IgD-negative memory B cell (primary cell): ENCODE data around the gene ITGA3. TPM values are rescaled to one million over a fixed set of nuclear protein-coding genes. Genes with fewer than 3 reads are reported as not detected.
"Not testable (repeated sequence)": the region's sequence is repeated elsewhere in the genome, so short reads cannot be mapped to it uniquely, and the experiment has no call there.

Experiments
- H3K27ac Mint-ChIP-seq, 3 donors: one replicate each; pipeline ENCODE4 v1.8.0; 2020 to 2022; ENCODE audit warnings: mild to moderate bottlenecking in 3 of 3, mixed read lengths in 3 of 3, moderate library complexity in 1 of 3
- H3K27me3 Mint-ChIP-seq: one replicate; pipeline ENCODE4 v1.8.0; 2021; ENCODE audit warnings: mixed read lengths
- H3K36me3 Mint-ChIP-seq: one replicate; pipeline ENCODE4 v1.8.0; 2020; ENCODE audit warnings: mild to moderate bottlenecking, mixed read lengths
- H3K4me1 Mint-ChIP-seq, 3 donors: one replicate each; pipeline ENCODE4 v1.8.0; 2020 to 2022; ENCODE audit warnings: mixed read lengths in 3 of 3, mild to moderate bottlenecking in 1 of 3
- H3K4me3 Mint-ChIP-seq, 4 donors: one replicate each; pipeline ENCODE4 v1.8.0; 2020 to 2022; ENCODE audit warnings: mild to moderate bottlenecking in 4 of 4, mixed read lengths in 4 of 4, moderate library complexity in 3 of 4
- H3K9me3 Mint-ChIP-seq, 3 donors: one replicate each; pipeline ENCODE4 v1.8.0; 2020 to 2021; ENCODE audit warnings: mixed read lengths in 3 of 3, mild to moderate bottlenecking in 1 of 3
- polyA plus RNA-seq: library from polyadenylated mRNA; unstranded; fragments of 300-500 nt; fragmentation: Illumina TruSeq; gene quantifications from one replicate; pipeline ENCODE4 v1.2.3, GENCODE V29; 2021

The ITGA3 gene
- polyA plus RNA-seq, 1 donor from 2014 or later: 4.0 TPM

DNA sequence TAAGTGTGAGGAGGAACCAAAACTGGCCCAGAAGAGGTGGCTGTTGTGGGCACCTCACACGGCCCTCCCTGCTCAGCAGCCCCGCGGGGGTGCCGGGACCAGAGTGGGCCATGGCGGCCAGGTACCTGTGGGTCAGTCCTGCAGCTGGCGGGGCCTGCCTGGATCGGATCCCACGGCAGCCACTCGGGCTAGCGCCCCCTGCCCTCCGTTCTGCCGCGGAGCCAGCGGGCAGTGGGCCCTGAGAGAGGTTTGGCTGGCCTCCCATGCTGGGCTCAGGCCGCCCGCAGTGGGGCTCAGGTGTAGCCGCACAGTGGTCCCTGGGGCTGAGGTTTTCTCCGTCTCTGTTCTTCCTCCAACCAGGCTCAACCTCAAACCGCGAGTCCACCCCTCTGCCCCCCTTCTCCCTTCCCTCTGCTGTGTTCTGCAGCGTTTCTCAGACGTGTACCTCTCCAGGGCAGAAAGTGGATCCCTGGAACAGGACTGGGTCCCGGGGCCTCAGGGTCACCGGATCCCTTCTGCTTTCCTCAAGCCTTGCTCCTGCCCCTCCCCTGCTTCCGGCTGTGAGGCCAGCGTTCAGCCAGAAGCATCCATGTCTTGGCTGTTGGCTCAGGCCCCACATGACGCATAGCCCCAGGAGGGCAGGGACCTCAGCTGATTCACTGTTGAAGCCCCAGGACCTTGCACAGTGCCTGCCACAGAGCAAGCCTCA lies 28.6 kb upstream of the ITGA3 start:
- Mint-ChIP-seq H3K27ac (no peak overlapping the region), H3K4me3 (peak overlapping the region in 3 of 4 donors; percentile 41 to 83 (median 80)), H3K27me3 (peaks cover 21% of the 10 kb centered on the region), H3K9me3 (no peaks in the 10 kb centered on the region), H3K4me1 (peaks cover 6 to 10% (median 9%) of the 10 kb centered on the region in 3 donors), H3K36me3 (no peaks in the 10 kb centered on the region)

DNA sequence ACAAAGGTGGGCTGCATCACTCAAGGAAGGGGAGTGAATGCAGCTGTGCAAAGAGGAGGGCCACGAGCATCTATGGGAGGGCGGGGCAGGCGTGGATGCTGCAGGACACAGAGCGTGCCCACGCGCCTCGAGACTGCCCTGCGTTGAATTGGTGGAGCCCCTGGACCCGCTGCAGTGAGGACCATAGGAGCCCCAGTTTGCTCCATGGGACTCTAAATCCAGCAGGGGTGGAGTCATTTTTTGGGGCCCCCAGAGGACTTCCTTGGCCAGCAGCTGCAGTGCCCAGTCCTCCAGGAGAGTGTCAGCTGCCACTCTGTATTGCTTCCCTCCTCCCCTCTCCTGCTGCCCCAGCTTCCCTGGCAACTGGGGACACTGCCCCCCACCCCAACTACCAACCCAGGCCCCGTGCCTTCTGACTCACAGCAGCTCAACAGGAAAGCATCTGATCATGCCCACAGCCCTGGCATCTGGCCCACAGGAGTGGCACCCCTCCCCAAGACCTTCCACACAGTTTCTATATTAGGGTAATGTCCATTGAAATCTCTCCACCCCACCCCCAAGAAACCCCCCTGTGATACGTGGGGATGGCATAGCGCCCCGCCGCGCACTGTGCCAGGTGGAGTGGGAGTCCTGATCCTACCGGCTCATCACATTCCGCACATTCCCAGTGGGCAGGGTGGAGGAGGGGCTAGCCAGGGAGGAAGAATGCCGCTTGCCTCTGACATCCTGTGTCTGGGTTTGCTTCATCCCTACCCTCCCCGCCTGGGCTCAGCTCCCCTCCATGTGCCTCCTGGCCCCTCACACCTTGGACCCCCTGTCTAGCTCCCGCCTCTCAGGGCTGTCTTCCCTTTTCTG lies 27.8 kb upstream of the ITGA3 start:
- peaks cover 6 to 10% (median 9%) of the 10 kb centered on the region in 3 donors for H3K4me1 Mint-ChIP-seq
- peak overlapping the region in 2 of 4 donors; percentile 76 to 83 for H3K4me3 Mint-ChIP-seq
- no peaks in the 10 kb centered on the region for H3K36me3 Mint-ChIP-seq
- no peaks in the 10 kb centered on the region for H3K9me3 Mint-ChIP-seq
- no peak overlapping the region for H3K27ac Mint-ChIP-seq
- peaks cover 21% of the 10 kb centered on the region for H3K27me3 Mint-ChIP-seq

DNA sequence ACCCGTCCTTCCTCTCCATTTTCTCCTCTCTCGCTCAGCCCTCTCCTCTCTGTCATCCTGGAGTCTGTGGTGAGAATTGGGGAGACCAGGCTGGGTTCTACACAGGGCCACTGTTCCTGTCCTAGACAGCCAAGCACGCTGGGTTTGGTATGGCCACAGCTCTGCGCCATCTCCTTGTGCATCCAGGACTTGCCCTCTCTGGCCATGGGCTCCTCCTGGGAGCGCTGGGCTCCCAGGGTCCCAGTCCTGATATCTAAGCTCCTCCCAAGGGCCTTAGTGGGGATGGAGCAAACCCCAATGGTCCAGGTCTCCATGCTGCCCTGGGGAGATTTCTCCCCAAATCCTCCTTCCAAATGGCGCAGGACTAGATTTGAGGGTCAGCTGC lies 27.2 kb upstream of the ITGA3 start:
- no peaks in the 10 kb centered on the region for H3K9me3 Mint-ChIP-seq
- H3K4me3 Mint-ChIP-seq: peak overlapping the region in 1 of 4 donors; percentile 76
- H3K36me3 Mint-ChIP-seq: no peaks in the 10 kb centered on the region
- H3K4me1 Mint-ChIP-seq: peaks cover 6 to 10% (median 9%) of the 10 kb centered on the region in 3 donors
- no peak overlapping the region for H3K27ac Mint-ChIP-seq
- peaks cover 21% of the 10 kb centered on the region for H3K27me3 Mint-ChIP-seq

DNA sequence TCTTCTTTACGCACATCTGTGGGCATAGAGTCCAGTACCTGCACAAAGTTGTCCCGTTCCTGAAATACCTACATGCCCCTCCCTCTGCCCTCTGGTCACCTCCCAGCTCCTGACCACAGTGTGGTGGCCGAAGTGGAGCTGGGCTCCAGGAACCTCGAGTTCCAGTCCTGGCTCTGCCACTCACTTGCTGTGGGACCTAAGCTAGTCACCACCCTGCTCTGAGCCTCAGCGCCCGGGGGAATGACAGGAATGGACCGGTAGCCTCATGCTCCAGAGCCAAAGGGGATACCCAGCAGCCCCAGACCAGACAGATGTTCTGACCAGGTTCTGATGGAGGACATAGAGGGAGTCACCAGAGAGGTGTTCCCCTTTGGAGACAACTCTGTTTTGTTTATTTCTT lies 26.7 kb upstream of the ITGA3 start:
- Mint-ChIP-seq H3K9me3 (no peaks in the 10 kb centered on the region), H3K4me3 (no peak overlapping the region), H3K27me3 (peaks cover 21% of the 10 kb centered on the region), H3K27ac (no peak overlapping the region), H3K36me3 (no peaks in the 10 kb centered on the region), H3K4me1 (peaks cover 6 to 10% (median 9%) of the 10 kb centered on the region in 3 donors)

DNA sequence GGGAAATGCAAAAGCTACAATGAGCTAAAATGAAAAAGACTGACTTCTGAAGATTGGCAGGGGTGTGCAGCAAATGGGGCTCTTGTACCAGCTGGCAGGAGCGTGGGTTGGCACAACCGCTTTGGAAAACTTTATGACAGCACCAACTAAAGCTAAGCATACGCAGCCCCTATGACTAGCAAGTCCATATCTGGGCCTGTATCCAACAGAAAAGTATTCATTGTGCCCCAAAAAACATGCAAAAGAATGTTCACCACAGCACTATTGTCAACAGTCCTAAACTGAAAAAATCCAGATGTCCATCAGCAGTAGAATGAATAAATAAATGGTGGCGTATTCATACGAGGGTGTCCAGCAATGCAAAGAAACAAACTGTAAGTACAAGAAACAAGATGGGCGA lies 22.6 kb upstream of the ITGA3 start:
- Mint-ChIP-seq H3K4me3 (no peak overlapping the region), H3K27ac (no peak overlapping the region), H3K36me3 (no peaks in the 10 kb centered on the region), H3K27me3 (peaks cover 10% of the 10 kb centered on the region), H3K4me1 (no peaks in the 10 kb centered on the region), H3K9me3 (no peaks in the 10 kb centered on the region)

DNA sequence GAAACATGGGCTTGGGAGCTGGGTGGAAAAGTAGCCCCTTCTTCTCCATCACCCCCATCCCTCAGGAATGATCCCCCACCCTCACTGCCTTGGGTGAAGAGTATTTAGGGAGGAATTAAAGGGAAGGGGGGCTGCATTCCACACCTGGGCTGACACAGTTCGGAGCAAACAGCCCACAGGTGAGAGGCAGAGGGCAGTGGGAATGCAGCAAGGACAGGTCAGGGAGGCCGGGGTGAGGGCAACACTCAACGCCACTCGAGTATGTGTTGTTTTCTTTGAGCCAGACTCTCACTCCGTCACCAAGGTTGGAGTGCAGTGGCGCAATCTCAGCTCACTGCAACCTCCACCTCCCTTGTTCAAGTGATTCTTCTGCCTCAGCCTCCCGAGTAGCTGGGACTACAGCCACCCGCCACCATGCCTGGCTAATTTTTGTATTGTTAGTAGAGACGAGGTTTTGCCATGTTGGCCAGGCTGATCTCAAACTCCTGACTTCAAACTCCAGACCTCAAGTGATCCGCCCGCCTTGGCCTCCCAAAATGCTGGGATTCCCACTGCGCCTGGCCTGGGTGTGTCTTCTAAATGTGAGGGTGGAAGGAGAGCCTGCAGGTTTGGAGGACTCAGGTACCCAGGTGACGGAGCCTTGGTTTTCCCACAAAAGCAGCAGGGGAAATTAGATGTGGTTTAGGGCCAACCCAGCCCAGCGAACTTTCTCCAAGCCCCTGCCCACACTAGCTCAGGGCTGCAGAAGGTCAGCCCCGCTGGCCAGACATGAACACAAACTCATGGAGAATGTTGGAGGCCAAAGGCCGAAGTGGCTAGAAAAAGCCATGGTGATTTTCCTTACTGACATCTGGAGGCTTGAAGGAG lies 21.2 kb upstream of the ITGA3 start:
- Mint-ChIP-seq H3K4me3 (no peak overlapping the region), H3K27me3 (peaks cover 1% of the 10 kb centered on the region), H3K27ac (no peak overlapping the region), H3K4me1 (no peaks in the 10 kb centered on the region), H3K36me3 (no peaks in the 10 kb centered on the region), H3K9me3 (no peaks in the 10 kb centered on the region)

DNA sequence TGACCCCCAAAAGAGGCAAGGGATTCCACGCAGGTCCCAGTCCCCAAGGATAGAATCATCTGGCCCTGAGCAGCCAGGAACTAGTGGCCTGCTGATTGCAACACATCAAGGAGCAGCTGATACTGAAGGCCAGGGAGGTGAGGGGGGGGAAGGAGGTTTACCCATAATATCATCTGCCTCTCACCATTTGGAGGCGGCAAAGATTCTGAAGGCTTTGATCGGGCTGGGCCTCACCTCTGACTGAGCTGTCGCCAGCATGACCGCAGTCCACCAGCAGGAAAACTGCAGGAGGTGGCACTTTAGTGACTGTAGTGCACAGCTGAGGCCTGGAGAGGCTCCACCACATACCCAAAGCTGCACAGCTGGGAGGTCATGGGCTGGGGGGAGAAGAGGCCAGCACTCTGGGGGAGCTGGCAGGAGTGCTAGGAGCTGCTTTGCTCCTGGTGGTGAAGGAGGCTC lies 20.5 kb upstream of the ITGA3 start:
- no peak overlapping the region for H3K27ac Mint-ChIP-seq
- no peaks in the 10 kb centered on the region for H3K9me3 Mint-ChIP-seq
- no peaks in the 10 kb centered on the region for H3K36me3 Mint-ChIP-seq
- H3K4me3 Mint-ChIP-seq: no peak overlapping the region
- H3K4me1 Mint-ChIP-seq: no peaks in the 10 kb centered on the region
- peaks cover 2% of the 10 kb centered on the region for H3K27me3 Mint-ChIP-seq

DNA sequence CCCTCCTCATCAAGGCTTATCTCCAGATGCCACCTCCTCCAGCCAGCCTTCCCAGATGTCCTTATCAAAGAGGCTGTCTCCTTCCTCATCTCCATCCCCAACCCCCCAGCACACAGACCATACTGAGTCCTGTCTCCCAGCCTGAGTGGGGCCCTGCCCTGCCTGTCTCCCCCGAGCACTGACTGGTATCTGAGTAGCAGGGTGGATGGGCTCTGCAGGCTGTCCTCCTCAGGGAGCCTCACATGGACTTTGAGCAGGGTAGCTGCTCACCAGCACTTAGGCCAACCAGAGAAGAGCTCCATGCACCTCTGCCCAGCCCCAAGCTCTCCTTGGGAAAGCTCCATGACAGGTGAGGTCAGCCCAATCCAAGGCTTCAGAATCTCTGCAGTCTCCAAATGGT lies 20.0 kb upstream of the ITGA3 start:
- H3K4me1 Mint-ChIP-seq: no peaks in the 10 kb centered on the region
- H3K27ac Mint-ChIP-seq: no peak overlapping the region
- H3K27me3 Mint-ChIP-seq: peaks cover 2% of the 10 kb centered on the region
- H3K36me3 Mint-ChIP-seq: no peaks in the 10 kb centered on the region
- no peaks in the 10 kb centered on the region for H3K9me3 Mint-ChIP-seq
- no peak overlapping the region for H3K4me3 Mint-ChIP-seq

DNA sequence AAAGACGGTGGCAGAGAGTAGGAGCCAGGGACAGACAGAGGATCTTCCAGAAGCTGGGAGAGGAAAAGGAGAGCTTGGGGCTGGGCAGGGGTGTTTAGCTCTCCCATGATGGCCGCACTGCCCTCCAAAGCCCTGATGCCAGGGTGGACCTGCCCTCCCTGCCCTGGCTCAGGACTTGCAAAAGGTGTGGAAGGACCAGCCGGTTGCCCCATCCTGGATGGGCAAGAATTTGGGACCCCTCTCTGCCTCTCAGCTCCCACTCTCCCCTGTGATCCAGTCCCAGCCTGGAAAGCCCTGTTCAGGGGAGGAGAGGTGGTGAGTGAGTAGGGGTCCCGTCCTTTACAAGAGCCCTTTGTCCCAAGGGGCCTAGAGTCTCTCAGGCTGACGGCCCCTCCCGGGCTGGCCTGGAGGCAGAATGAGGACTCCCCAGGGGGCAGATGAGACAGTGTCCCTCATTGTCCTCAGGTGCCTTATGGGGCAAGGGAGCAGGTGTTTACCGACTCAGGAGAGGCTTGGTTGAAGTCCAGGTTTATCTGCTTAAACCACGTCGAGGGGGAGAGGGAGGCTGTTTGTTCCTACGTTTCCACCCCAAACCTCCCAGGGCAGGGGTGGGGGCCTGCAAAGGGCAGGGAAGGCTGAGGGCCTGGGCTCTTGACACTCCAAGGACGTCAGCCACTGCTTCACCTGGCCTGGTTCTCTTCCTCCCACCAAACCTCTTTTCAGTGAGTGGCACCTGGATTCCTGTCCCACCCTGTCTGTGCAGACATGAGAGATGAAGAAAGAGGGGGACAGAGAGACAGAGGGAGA lies 19.3 kb upstream of the ITGA3 start:
- Mint-ChIP-seq H3K4me3 (no peak overlapping the region), H3K27me3 (peaks cover 1% of the 10 kb centered on the region), H3K27ac (no peak overlapping the region), H3K4me1 (no peaks in the 10 kb centered on the region), H3K36me3 (no peaks in the 10 kb centered on the region), H3K9me3 (no peaks in the 10 kb centered on the region)

DNA sequence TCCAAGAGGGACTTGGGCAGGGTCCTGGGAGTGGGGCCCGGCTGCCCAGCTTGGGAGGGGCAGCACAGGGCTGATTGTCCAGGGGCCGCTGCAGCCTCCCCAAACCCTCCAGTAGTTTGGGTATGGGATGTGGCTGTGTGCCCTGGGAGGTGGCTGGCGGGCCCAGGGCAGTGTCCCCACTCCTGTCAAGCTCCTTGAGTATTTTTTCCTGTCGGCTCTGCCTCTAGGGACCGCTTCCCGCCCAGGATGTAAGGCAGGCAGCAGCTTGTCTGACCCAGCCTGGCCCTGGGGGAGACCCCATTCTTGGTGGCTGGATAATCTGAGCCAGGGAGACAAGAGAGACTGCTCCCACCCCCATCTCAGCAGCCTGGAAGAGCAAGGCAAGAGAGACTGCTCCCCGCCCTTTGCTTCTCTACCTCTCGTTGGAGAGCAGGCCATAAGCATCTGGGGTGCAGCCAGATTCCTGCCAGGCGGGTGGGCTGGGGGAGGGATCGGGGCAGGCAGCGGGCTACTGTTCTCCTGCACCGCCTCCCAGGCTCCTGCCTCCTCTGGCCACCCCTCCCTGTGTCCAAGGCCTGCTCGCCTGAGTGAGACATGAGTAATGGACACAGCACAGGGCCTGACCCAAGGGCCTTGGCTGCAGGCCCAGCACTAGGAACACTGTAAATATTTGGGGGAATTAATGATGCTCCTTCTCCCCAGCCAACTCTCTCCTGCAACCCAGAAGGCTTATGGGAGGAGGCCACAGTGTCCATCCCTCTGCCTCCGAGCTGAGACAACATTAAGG lies 18.4 kb upstream of the ITGA3 start:
- no peak overlapping the region for H3K27ac Mint-ChIP-seq
- no peak overlapping the region for H3K4me3 Mint-ChIP-seq
- H3K4me1 Mint-ChIP-seq: no peaks in the 10 kb centered on the region
- no peaks in the 10 kb centered on the region for H3K9me3 Mint-ChIP-seq
- H3K27me3 Mint-ChIP-seq: peaks cover 1% of the 10 kb centered on the region
- H3K36me3 Mint-ChIP-seq: no peaks in the 10 kb centered on the region

DNA sequence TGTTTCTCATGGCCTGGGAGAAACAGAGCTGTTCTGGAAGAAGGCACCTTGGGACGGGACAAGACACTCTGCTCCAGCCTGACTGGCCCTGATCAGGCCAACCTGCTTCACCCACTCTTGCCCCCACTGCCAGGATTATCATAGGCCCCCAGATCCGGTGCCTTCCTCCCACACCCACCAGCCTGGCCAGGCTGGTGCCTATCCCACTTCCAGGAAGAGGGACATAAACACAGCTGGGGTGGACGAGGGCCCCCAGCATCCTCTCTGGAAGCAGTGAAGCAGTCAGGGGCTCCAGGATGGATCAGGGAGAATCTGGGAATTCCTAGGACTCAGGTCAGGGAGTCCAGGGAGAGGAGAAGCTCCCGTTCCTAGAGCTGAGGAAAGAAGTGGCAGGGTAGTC lies 16.9 kb upstream of the ITGA3 start:
- no peaks in the 10 kb centered on the region for H3K36me3 Mint-ChIP-seq
- H3K4me1 Mint-ChIP-seq: no peaks in the 10 kb centered on the region
- no peak overlapping the region for H3K27ac Mint-ChIP-seq
- no peak overlapping the region for H3K4me3 Mint-ChIP-seq
- no peaks in the 10 kb centered on the region for H3K9me3 Mint-ChIP-seq
- H3K27me3 Mint-ChIP-seq: peaks cover 1% of the 10 kb centered on the region

DNA sequence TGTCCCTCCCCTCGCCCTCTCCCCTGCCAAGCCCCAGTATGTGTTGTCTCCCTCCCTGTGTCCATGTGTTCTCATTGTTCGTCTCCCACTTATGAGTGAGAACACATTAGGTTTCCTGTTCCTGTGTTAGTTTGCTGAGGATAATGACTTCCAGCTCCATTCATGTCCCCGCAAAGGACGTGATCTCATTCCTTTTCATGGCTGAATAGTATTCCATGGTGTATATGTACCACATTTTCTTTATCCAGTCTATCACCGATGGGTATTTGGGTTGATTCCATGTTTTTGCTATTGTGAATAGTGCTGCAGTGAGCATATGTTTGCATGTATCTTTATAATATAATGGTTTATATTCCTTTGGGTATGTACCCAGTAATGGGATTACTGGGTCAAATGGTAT lies 15.4 kb upstream of the ITGA3 start:
- not testable (repeated sequence) for H3K27me3 Mint-ChIP-seq, H3K4me3 Mint-ChIP-seq, H3K9me3 Mint-ChIP-seq, H3K36me3 Mint-ChIP-seq, H3K4me1 Mint-ChIP-seq
- H3K27ac Mint-ChIP-seq: peak overlapping the region in 1 of 3 donors; percentile 14

DNA sequence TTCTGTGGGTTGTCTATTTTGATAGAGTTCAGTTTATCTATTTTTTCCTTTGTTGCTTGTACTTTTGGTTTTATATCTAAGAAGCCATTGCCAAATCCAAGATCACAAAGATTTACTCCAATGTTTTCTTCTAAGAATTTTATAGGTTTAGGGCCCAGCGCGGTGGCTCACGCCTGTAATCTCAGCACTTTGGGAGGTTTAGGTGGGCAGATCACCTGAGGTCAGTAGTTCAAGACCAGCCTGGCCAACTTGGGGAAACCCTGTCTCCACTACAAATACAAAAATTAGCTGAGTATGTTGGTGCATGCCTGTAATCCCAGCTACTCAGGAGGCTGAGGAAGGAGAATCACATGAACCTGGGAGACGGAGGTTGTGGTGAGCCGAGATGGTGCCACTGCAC lies 13.7 kb upstream of the ITGA3 start:
- Mint-ChIP-seq H3K4me1 (no peaks in the 10 kb centered on the region), H3K27me3 (peaks cover 1% of the 10 kb centered on the region), H3K27ac (no peak overlapping the region), H3K36me3 (peaks cover 4% of the 10 kb centered on the region), H3K9me3 (no peaks in the 10 kb centered on the region), H3K4me3 (no peak overlapping the region)
